D721Med (cell line): ENCODE measurements around the gene DPH5.
"Not testable (repeated sequence)": the region's sequence is repeated elsewhere in the genome, so short reads cannot be mapped to it uniquely, and the experiment has no call there.

Experiments used
- DNase-seq: peaks from one replicate; pipeline ENCODE4 v3.0.0; 2011; ENCODE audit warnings: low spot score; ENCODE audit not compliant: insufficient read length
- FAIRE-seq: peaks from 2 replicates; lab custom pipeline; 2011; peaks lifted over from hg19 to GRCh38; lab: Jason Lieb, UNC
- TF ChIP-seq, protein P1 (sequence below): IDR thresholded peaks from 2 replicates; pipeline ENCODE4 v1.5.1; 2012; ENCODE audit warnings: mild to moderate bottlenecking, control low read depth; ENCODE audit not compliant: insufficient read depth; ENCODE audit errors: missing control alignments

DPH5 gene

DNA sequence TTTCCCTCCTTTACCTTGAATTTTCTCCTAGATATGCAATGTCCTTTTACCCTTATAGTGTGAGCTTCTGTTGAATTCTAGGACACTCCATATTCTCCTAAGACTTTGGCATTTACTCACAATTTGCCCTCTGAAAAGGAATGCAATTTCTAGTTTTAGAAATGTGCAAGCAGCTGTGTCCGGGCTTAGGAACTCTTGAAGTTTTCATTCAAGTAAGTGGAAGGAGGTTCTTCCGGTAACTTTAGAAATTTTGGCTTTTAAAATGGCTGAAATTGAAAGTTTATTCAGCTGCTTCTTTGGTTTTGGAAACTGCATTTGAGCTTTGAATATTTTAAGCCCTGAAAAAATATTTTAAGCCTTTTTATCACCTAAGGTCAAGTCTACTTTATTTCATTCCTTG lies 56.3 kb downstream of the DPH5 start:
- DNase-seq (no peak), FAIRE-seq (no peak)
- TF ChIP-seq, protein P1, sequence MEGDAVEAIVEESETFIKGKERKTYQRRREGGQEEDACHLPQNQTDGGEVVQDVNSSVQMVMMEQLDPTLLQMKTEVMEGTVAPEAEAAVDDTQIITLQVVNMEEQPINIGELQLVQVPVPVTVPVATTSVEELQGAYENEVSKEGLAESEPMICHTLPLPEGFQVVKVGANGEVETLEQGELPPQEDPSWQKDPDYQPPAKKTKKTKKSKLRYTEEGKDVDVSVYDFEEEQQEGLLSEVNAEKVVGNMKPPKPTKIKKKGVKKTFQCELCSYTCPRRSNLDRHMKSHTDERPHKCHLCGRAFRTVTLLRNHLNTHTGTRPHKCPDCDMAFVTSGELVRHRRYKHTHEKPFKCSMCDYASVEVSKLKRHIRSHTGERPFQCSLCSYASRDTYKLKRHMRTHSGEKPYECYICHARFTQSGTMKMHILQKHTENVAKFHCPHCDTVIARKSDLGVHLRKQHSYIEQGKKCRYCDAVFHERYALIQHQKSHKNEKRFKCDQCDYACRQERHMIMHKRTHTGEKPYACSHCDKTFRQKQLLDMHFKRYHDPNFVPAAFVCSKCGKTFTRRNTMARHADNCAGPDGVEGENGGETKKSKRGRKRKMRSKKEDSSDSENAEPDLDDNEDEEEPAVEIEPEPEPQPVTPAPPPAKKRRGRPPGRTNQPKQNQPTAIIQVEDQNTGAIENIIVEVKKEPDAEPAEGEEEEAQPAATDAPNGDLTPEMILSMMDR: no peak

DNA sequence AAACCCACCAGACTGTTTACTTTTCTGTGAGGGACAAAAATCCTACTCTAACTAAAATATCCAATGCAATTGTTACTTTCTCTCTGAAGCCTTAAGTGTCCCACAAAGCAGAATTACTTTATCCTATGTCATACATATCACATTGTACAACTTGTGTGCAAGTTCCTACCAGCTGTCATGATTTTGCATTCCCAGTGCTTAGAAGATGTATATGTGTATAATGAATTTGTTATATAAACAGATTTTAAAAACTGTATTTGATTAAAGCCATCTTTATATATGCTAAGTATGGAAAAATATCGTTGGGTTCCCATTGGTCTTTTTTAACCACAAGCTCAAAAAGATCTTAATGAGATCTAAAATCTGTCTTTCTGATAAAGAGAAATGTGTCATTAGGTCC lies 57.0 kb downstream of the DPH5 start:
- DNase-seq (no peak), FAIRE-seq (no peak)
- TF ChIP-seq, protein P1: no peak

DNA sequence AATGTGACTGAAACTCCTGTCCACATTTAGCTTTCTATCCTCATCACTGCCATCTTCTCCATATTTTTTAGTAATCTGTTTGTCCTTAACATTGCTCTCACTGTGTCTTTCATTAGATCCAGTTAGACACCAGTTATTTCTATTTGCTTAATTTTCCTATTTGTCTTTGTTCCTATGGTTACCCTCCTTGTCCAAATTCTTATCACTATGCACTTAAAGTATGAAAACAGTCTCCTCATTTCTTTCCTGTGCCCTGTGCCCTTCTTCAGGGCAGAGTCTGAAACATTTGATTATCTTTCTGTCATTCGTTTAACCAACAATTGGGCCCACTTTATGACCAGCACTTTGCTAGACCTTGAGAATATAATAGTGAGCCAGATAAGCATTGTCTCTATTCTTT lies 65.5 kb downstream of the DPH5 start:
- peak; percentile 38 for FAIRE-seq
- TF ChIP-seq, protein P1: no peak
- DNase-seq: no peak

DNA sequence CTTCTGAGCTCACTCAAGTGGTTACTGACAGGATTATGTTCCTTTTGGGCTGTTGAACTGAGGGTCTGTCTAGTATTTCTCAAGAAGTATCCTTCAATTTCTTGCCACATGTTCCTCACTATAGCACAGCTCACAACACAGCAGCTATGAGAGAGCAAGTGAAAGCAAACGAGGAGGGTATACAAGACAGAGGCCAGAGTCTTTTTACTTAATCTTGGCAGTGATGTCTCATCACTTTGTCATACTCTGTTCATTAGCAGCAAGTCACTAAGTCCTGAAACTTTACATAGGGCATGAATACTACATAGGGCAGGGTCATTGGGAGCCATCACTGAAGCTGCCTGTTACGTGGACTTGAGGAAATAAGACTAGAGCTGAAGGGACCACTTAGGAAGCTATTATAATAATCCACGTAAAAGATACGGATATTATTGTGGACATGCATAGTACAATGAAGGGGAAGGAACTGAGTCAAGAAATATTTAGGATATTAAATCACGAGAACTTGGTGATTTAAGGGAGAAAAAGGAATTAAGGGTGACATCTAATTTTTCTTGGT lies 66.0 kb downstream of the DPH5 start:
- TF ChIP-seq, protein P1: no peak
- DNase-seq: no peak
- FAIRE-seq: no peak

DNA sequence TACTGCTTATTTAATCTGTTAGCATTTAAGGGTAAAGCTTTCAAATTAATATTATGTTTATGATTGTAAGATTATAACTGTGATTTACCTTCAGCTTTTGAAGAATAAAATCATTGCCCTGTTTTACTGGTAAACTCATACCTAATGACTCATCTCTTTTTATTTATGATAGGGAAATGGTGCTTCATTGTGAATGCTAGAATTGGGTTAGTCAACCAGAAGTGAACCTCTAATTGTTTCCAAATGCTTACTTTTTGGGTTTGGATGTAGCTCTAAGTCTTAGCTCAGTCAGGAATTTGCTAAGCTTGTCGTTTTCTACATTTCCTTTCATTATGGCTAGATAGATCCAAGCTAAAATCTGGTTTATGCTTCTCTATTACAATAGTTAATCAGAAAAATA lies 70.3 kb downstream of the DPH5 start:
- DNase-seq (no peak), FAIRE-seq (no peak)
- TF ChIP-seq, protein P1: no peak

DNA sequence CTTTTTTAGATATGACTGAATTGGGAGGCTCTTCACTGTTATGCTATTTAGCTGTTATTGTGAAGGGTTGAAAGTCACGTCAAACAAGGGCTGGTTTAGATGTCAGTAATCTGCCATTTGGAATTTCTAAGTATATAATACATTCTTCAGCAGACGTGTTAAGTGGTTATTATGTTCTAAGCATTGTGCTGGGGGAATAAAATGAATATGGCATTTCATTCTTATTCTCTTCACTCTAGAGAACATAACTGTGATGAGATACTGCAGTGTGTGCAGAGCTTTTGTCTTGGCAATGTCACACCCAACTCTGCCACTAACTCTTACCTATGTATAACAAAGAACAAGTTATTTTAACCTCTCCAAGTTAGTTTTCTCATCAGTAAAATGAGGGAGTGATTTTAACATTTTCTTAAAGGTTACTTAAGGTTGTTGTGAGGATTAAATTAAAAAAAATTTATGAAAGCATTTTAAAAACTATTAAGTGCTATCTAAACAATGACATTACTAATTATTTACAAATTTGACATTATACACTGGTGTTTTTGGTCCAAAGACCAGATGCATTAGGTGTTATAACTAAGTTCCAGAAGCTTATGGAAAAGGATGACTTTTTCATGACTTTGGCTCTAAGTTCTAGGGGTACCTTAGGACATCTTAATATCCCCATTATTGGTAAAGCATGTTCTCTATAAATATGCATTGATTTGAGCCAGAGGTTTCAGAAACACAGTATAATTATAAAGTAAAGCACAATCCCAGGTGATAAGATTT lies 71.4 kb downstream of the DPH5 start:
- DNase-seq: no peak
- TF ChIP-seq, protein P1: no peak

DNA sequence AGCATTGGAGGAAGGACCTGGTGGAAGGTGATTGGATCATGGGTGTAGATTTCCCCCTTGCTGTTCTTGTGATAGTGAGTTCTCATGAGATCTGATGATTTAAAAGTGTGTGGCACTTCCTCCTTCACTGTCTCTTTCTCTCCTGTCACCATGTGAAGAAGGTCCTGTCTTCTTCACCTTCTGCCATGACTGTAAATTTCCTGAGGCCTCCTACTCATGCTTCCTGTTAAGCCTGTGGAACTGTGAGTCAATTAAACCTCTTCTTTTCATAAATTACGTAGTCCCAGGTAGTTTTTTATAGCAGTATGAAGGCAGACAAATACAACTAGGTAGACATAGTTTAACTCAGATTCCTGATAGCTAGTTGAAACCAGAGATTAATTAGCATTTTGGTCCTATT lies 72.6 kb downstream of the DPH5 start:
- DNase-seq, FAIRE-seq: not testable (repeated sequence)

More for the DNA sequence above, 71.4 kb downstream of the DPH5 start:
- FAIRE-seq: no peak
